Stomach (tissue), 4 donors: ENCODE measurements around the gene GRIN2C.

Source experiments
- CTCF ChIP-seq, 7 experiments: fragments of 450-650 bp in 4 of 7; fragments of 200-600 bp in 3 of 7; sonication (generic) in 3 of 7; IDR thresholded peaks; one replicate each; pipeline ENCODE4 v1.5.1; 2016 to 2019; ENCODE audit warnings: antibody characterized with exemption in 7 of 7, control low read depth in 2 of 7, mild to moderate bottlenecking in 1 of 7
- POLR2A ChIP-seq, 4 donors: fragments of 450-650 bp; IDR thresholded peaks; one replicate each; pipeline ENCODE4 v1.6.1; 2016; ENCODE audit warnings: antibody characterized with exemption in 4 of 4, control low read depth in 2 of 4, mild to moderate bottlenecking in 1 of 4, moderate library complexity in 1 of 4
- POLR2AphosphoS5 ChIP-seq, 3 donors: sonication (generic); formaldehyde crosslinking; IDR thresholded peaks; one replicate each; pipeline ENCODE4 v1.6.1; 2016; ENCODE audit warnings: antibody characterized with exemption in 3 of 3

- TF ChIP-seq CTCF (IDR thresholded peaks at IDR 0.05) (no peak), POLR2AphosphoS5 (IDR thresholded peaks at IDR 0.05) (no peak), POLR2A (IDR thresholded peaks at IDR 0.05) (no peak)
Measured at GRCh38 chr17:74890554-74890953, 30.9 kb upstream of the GRIN2C start.
